ENCODE results near the gene CRK. TPM values are rescaled to one million over a fixed set of nuclear protein-coding genes. Genes with fewer than 3 reads are reported as not detected.

Gene CRK
- total RNA-seq (2022; extraction: Qiagen RNA extraction), result 81.9 to 99.8 TPM (median 89.6 TPM) in 5 replicates

DNA sequence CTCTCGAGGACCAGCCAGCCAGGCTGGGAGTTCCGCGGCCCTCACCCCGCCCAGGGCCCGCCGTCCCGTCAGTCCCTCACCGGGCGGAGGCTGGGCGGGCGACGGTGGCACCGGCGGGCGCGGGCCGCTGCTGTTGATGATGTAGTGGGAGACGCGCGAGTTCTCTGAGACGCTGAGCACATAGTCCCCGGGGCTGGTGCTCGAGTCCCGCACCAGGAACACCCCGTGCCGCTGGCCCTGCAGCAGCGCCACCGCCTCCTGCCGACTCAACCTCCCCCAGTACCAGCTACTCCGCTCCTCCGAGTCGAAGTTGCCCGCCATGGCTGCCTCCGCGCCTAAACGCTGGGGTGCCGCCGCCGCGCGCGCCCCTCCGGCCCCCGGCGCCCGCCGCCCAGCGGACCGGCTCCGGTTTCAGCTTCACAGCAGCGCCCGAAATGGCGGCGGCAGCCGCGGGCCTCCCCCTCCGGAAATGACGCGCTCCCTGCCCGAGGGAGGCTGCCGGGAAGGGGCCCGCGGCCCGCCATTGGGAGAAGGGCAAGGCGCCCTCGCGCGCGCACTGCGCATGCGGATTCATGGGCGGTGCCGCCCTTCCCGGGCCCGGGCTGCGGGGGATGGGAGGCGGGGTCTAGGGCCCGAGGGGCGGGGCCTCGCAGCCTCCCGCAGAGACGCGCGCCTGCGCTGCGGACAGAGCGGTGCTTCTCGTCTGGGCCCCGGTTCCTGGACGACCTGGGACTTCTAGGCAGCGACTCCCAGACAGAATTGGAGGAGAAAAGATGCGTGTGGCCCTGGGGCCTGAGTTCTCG is at the start of gene CRK:
Gene CRK (minus strand): TSS at position 436 of the 803 bp plus-strand sequence. CDS start 115 bp downstream, at position 321.

GRCh38 chr17:1492249-1493206 is 36.5 kb upstream of the CRK start, which contains the start of gene MYO1C:
Gene MYO1C (minus strand): TSS chr17:1492686. CDS start chr17:1492487, 199 bp downstream.

DNA sequence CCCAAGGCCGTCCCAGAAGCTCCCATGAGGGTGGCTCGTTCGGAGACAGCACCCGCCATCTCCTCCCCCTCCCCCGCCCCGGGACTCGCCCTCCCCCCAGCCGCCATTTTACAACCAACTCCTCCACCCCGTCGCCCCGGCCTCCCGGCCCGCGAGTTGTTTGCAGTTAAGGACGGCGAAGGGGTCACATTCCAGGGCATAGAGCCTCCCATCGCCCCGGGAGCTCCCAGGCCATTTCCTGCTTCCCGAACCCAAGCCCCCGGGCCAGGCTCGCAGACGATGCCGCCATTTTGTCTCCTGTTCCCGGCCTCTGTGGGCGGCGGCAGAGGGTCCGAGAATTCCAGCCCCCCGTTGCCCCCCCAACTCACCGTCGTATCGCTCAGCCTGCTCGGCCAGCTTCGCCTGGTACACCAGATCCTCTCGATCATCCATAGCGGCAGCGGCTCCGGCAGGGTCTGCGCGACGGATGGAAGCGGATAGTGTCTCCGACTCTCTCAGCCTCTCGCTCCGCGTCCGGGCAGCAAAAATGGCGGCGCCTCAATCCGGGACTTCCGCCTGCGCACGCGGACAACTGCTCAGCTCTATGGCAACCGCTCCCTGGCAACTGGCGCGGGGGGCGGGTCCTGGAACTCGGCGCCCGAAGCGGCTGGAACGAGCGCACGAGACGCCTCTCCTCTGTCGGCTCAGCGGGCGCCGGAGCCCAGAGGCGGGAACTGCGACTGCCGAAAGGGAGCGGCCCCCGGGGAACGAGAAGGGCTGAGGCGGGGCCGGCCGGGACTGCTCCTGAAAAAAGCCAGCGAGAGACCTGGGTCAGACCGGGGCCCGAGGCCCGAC is 56.1 kb downstream of the CRK start, which contains the start of gene YWHAE:
Gene YWHAE (minus strand): TSS at position 544 of the 834 bp plus-strand sequence. CDS start 112 bp downstream, at position 432.

Other genes starting within 250 kb of the CRK start
- gene BHLHA9, start 185.8 kb downstream of the CRK start, total RNA-seq (2022; extraction: Qiagen RNA extraction), result not detected in 5 replicates
- not detected in 5 replicates for gene TRARG1, start 176.6 kb downstream of the CRK start, total RNA-seq (2022; extraction: Qiagen RNA extraction)
- gene YWHAE, start 56.0 kb downstream of the CRK start, total RNA-seq (2022; extraction: Qiagen RNA extraction), result 536 to 1,318 TPM (median 577 TPM) in 5 replicates
- gene MYO1C, start 36.5 kb upstream of the CRK start, total RNA-seq (2022; extraction: Qiagen RNA extraction), result 120 to 141 TPM (median 131 TPM) in 5 replicates
- gene INPP5K, start 60.4 kb upstream of the CRK start, total RNA-seq (2022; extraction: Qiagen RNA extraction), result 23.3 to 25.6 TPM (median 25.2 TPM) in 5 replicates
- 64.8 to 68.3 TPM (median 67.4 TPM) in 5 replicates for gene PITPNA, start 106.6 kb upstream of the CRK start, total RNA-seq (2022; extraction: Qiagen RNA extraction)
- gene SLC43A2, start 172.6 kb upstream of the CRK start, total RNA-seq (2022; extraction: Qiagen RNA extraction), result 4.7 to 6.8 TPM (median 5.9 TPM) in 5 replicates
- 0.19 to 0.43 TPM (median 0.23 TPM) in 5 replicates for gene SCARF1, start 189.5 kb upstream of the CRK start, total RNA-seq (2022; extraction: Qiagen RNA extraction)
- 11.8 to 20.0 TPM (median 17.7 TPM) in 5 replicates for gene RILP, start 193.6 kb upstream of the CRK start, total RNA-seq (2022; extraction: Qiagen RNA extraction)
- 245 to 262 TPM (median 251 TPM) in 5 replicates for gene PRPF8, start 228.6 kb upstream of the CRK start, total RNA-seq (2022; extraction: Qiagen RNA extraction)

All from A549 treated with AZD2906 at 1 μM for 4 hours (cell line).